ENCODE measurements around the gene ISYNA1. TPM values are rescaled to one million over a fixed set of nuclear protein-coding genes. Genes with fewer than 3 reads are reported as not detected.

The ISYNA1 gene
- total and polyA plus RNA-seq, 2 of the 4 experiments (the other 2 are of a cell fraction) = 3.4 to 24.7 TPM

- H2BK5ac ChIP-seq (ENCODE audit: low read depth, low read length, poor library complexity, severe bottlenecking) = no peak overlapping the region
- H2AK5ac ChIP-seq (ENCODE audit: low read depth, low read length) = 0 out of 2 replicates have a peak overlapping the region, but pooled peaks have one; percentile 27
- H3K4me3 ChIP-seq (ENCODE audit: insufficient read depth, low read depth, low read length) = peak overlapping the region; percentile 13
- no peak overlapping the region; the same call in 2 of the 3 replicates for H2BK15ac ChIP-seq (ENCODE audit: low read depth, low read length)
- H2BK120ac ChIP-seq (ENCODE audit: low read depth, low read length) = peak overlapping the region; percentile 40
- ATAC-seq (ENCODE audit: low read depth) (peak; percentile 72), DNase-seq (no peak)
- H3K23ac ChIP-seq (ENCODE audit: low read depth, low read length) = no peak overlapping the region; the same call in 1 of the 2 replicates
- peak overlapping the region; percentile 29 for H3K4ac ChIP-seq (ENCODE audit: low read depth, low read length)
- peaks cover 7% of the 10 kb centered on the region; the same call in 1 of the 2 replicates for H3K4me1 ChIP-seq (ENCODE audit: control insufficient read depth, insufficient read depth, low read length)
- intact Hi-C loops (cut with micrococcal nuclease) = no loop called here
- 13% methylated on average over 50 of the region's 86 CpGs; no CpG with 5 or more reads in 1 of the 2 experiments for WGBS, 2 experiments (ENCODE audit: extremely low coverage in 2 of 2, insufficient read length in 1 of 2)
- in situ Hi-C loops (cut with MboI; ENCODE audit: low sequenced_read_pairs) = no loop called here
- no peak overlapping the region for H3K18ac ChIP-seq (ENCODE audit: low read depth, low read length)
- peak overlapping the region; percentile 93 for H2AK9ac ChIP-seq (replicated peaks; ENCODE audit: low read depth, low read length, poor library complexity)
- dilution Hi-C loops (cut with HindIII; ENCODE audit: low sequenced_read_pairs, unreplicated experiment) = no loop called here
- peaks cover 9% of the 10 kb centered on the region; the same call in 1 of the 2 replicates for H3K36me3 ChIP-seq (ENCODE audit: control insufficient read depth, insufficient read depth, low read length)
- H4K20me1 ChIP-seq (ENCODE audit: insufficient read depth, low read length) = peaks cover 24% of the 10 kb centered on the region
- H3K79me1 ChIP-seq (ENCODE audit: low read depth in 1 of 2, low read length in 2 of 2) = peaks cover 0 to 34% of the 10 kb centered on the region in 2 experiments; a peak in 3 of 4 replicates
- no peaks in the 10 kb centered on the region for H3K27me3 ChIP-seq (ENCODE audit: control insufficient read depth, insufficient read depth, low read length)
- ChIA-PET POLR2A (ENCODE audit: unreplicated experiment) (no interaction called here), CTCF (interaction anchor here (0.6 to 1.3 kb wide), 10 partner anchors 8 to 69 kb away, joined by 3 to 4 read pairs (median 3); partner anchors contain the start of gene LRRC25)
- BruUV-seq (replicated peaks) = no TSS peak
- H3K9me3 ChIP-seq (ENCODE audit: control insufficient read depth, insufficient read depth, low read length) = no peaks in the 10 kb centered on the region
- H2AFZ ChIP-seq (replicated peaks; ENCODE audit: low read length, poor library complexity) = peak overlapping the region; percentile 93
- peak overlapping the region in 1 of 2 experiments; percentile 69; a peak in 1 of 4 replicates for H4K8ac ChIP-seq (ENCODE audit: low read depth in 2 of 2, low read length in 2 of 2)
- H3K9ac ChIP-seq (ENCODE audit: low read depth, low read length) = no peak overlapping the region
- peaks cover 5% of the 10 kb centered on the region; the same call in 1 of the 2 replicates for H3K9me1 ChIP-seq (ENCODE audit: insufficient read depth, low read length)
- TF ChIP-seq, protein P1, sequence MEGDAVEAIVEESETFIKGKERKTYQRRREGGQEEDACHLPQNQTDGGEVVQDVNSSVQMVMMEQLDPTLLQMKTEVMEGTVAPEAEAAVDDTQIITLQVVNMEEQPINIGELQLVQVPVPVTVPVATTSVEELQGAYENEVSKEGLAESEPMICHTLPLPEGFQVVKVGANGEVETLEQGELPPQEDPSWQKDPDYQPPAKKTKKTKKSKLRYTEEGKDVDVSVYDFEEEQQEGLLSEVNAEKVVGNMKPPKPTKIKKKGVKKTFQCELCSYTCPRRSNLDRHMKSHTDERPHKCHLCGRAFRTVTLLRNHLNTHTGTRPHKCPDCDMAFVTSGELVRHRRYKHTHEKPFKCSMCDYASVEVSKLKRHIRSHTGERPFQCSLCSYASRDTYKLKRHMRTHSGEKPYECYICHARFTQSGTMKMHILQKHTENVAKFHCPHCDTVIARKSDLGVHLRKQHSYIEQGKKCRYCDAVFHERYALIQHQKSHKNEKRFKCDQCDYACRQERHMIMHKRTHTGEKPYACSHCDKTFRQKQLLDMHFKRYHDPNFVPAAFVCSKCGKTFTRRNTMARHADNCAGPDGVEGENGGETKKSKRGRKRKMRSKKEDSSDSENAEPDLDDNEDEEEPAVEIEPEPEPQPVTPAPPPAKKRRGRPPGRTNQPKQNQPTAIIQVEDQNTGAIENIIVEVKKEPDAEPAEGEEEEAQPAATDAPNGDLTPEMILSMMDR (conservative IDR thresholded peaks at IDR 0.05; ENCODE audit: low read depth, low read length) = peak; percentile 87
- TF ChIP-seq FOS (IDR thresholded peaks at IDR 0.05; ENCODE audit: low read depth, low read length) (no peak), SMC3 (IDR thresholded peaks at IDR 0.05; ENCODE audit: low read depth, low read length) (peak; percentile 68), RAD21 (IDR thresholded peaks at IDR 0.05; ENCODE audit: low read length) (peak; percentile 66)
- no peak overlapping the region for H4K5ac ChIP-seq (ENCODE audit: low read depth, low read length)
- H3K27ac ChIP-seq (ENCODE audit: insufficient read depth, low read length) = no peak overlapping the region
- H2BK20ac ChIP-seq (ENCODE audit: low read depth, low read length) = no peak overlapping the region; the same call in 1 of the 2 replicates
- 0 out of 2 replicates have a peak overlapping the region, but pooled peaks have one; percentile 40 for H3K14ac ChIP-seq (replicated peaks; ENCODE audit: low read depth, low read length)
- H4K91ac ChIP-seq (ENCODE audit: insufficient read depth, low read depth, low read length) = no peak overlapping the region; the same call in 1 of the 2 replicates
- no peak overlapping the region for H3K56ac ChIP-seq (ENCODE audit: extremely low read depth, insufficient read depth, low read length)
- peak overlapping the region; percentile 59 for H3K4me2 ChIP-seq (ENCODE audit: low read depth, low read length)
These were observed 49.6 kb downstream of the ISYNA1 start for GRCh38 chr19:18388100-18388959.
